ENCODE results near the gene NRIP1. TPM values are rescaled to one million over a fixed set of nuclear protein-coding genes. Genes with fewer than 3 reads are reported as not detected.
"Not testable (repeated sequence)": the region's sequence is repeated elsewhere in the genome, so short reads cannot be mapped to it uniquely, and the experiment has no call there.

NRIP1 gene
- total RNA-seq, 2 experiments from 2014 or later, result 6.1 to 6.5 TPM

DNA sequence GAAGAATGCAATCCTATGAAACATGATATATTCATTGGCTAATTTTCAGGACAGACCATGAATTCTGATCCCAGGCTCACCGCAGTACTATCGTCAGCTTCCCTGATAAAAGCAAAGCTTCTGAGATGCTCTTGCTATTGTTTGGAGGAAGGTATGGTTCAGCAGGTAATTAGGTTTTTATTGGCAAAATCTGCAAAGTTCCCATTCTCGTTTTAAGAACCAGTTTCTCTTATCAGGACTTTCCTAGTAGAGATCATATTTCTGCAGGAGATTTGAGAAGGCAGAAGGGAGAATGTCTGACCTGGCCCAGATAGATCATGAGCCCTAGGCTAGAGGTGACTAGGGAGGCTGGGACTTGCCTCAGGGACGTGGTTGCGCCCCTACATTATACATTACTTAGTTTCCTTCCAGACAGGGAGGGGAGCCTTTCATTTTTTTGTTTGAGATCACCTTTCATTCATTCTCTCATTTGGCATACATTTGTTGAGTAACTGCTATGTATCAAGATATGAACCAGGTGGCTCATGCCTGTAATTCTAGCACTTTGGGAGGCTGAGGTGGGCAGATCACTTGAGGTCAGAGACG lies 108.8 kb downstream of the NRIP1 start:
- H3K36me3 Mint-ChIP-seq (ENCODE audit: low read depth), result no peaks in the 10 kb centered on the region

DNA sequence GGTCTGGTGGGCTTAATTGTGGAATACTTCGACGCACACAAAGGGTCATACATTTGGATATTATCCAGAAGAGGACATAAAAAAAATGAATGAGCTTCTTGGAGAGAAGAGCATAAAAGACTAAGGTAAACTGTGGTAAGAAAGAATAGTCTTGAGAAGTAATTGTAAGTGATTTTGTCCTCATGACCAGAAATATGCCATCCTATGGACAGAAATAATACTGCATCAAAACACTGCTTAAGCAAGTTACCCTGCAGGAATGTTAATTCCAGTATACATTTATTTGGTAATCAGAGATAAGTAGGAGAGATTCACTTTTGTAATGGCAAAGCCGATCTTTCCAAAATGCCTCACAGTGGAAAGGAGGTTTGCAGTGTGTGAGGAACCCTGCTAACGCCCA lies 111.9 kb downstream of the NRIP1 start:
- no peak for DNase-seq
- CTCF ChIA-PET, result interaction anchor here (0.7 kb wide), 1 partner anchor 165 kb away, joined by 3 read pairs; no protein-coding TSS in a partner anchor
- Mint-ChIP-seq H3K27me3 (ENCODE audit: low read depth) (no peaks in the 10 kb centered on the region), H3K36me3 (ENCODE audit: low read depth) (peaks cover 2% of the 10 kb centered on the region), H3K27ac (no peak overlapping the region), H3K4me1 (ENCODE audit: low read depth) (no peaks in the 10 kb centered on the region), H3K9me3 (peaks cover 3% of the 10 kb centered on the region), H3K4me3 (no peak overlapping the region)
- intact Hi-C loops (cut with micrococcal nuclease), result no loop called here

More for the DNA sequence above, 108.8 kb downstream of the NRIP1 start:
- Mint-ChIP-seq H3K27ac (no peak overlapping the region), H3K9me3 (no peaks in the 10 kb centered on the region), H3K27me3 (ENCODE audit: low read depth) (no peaks in the 10 kb centered on the region), H3K4me3 (no peak overlapping the region), H3K4me1 (ENCODE audit: low read depth) (no peaks in the 10 kb centered on the region)
- CTCF ChIA-PET, result no interaction called here
- intact Hi-C loops (cut with micrococcal nuclease), result no loop called here
- no peak for DNase-seq

DNA sequence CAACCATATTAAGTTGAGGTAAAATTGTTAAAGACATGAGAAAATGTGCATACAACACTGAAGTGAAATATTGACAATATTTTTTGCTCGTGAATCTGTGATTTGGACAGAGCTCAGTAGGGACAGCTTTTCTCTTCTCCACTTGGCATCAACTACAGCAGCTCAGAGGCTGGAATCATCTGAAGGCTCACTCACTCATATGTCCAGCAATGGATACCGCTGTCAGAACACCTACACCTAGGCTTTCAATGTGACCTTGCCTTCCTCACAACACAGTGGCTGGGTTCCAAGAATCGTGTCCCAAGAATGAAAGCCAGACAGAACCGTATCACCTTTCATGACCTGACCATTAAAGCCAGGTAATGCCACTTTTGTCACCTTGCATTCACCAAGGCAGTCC lies 115.2 kb downstream of the NRIP1 start:
- intact Hi-C loops (cut with micrococcal nuclease), result no loop called here

DNA sequence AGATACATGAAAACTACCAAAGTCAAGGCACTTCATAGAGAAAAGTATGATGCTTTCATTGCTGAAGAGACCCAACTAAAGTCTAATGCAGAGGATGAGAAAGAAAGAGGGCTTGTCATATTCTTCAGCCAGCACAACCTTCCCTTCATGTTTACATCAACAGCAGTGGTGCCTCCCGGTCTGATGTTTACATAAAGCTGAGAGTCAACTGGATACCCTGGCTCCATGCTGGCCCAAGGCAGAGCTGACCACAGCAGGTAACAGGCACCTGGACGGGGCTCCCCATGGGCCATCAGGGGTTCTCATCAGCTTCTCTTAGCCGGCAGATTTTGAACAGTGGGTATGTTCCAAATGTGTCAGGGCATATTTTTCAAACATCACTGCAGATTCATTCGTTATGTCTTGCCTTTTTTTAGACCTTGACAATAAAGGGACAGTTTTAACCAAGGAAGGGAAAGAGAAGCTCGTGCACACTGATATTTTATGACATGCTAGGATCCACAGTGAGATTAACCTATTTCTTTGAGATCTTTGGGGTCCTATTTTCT lies 117.1 kb downstream of the NRIP1 start:
- intact Hi-C loops (cut with micrococcal nuclease), result no loop called here
- H3K4me3 Mint-ChIP-seq, result no peak overlapping the region
- no peaks in the 10 kb centered on the region for H3K27me3 Mint-ChIP-seq (ENCODE audit: low read depth)
- no peaks in the 10 kb centered on the region for H3K4me1 Mint-ChIP-seq (ENCODE audit: low read depth)
- H3K36me3 Mint-ChIP-seq (ENCODE audit: low read depth), result peaks cover 2% of the 10 kb centered on the region
- DNase-seq, result no peak
- H3K9me3 Mint-ChIP-seq, result peaks cover 3% of the 10 kb centered on the region
- CTCF ChIA-PET, result no interaction called here
- H3K27ac Mint-ChIP-seq, result no peak overlapping the region

More for the DNA sequence above, 115.2 kb downstream of the NRIP1 start:
- H3K36me3 Mint-ChIP-seq (ENCODE audit: low read depth), result peaks cover 2% of the 10 kb centered on the region
- H3K9me3 Mint-ChIP-seq, result peaks cover 3% of the 10 kb centered on the region
- H3K27me3 Mint-ChIP-seq (ENCODE audit: low read depth), result no peaks in the 10 kb centered on the region
- CTCF ChIA-PET, result interaction anchor here (1.2 kb wide), 1 partner anchor 86 kb away, joined by 4 read pairs; no protein-coding TSS in a partner anchor
- H3K27ac Mint-ChIP-seq, result no peak overlapping the region
- H3K4me1 Mint-ChIP-seq (ENCODE audit: low read depth), result no peaks in the 10 kb centered on the region
- H3K4me3 Mint-ChIP-seq, result no peak overlapping the region
- DNase-seq, result no peak

DNA sequence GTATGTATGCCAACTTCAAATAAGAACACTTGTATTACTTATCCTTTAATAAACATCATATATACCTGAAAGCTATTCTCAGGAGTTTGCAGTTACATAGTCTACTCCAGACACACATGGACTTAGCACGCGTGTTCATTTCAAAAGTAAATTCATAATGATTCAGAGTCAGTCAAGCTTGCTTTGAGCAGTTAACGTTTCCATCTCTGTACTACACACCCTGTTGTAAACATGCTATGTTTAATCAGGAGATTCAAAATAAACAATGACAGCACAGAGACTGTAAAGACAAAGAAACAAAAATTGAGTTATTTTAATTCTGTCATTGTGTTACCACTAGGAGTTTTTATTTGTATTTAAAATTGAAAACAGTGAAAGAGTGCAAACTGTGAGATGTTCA lies 119.6 kb downstream of the NRIP1 start:
- H3K36me3 Mint-ChIP-seq (ENCODE audit: low read depth), result peaks cover 2% of the 10 kb centered on the region
- no peak overlapping the region for H3K4me3 Mint-ChIP-seq
- H3K4me1 Mint-ChIP-seq (ENCODE audit: low read depth), result no peaks in the 10 kb centered on the region
- no peaks in the 10 kb centered on the region for H3K27me3 Mint-ChIP-seq (ENCODE audit: low read depth)
- intact Hi-C loops (cut with micrococcal nuclease), result no loop called here
- H3K27ac Mint-ChIP-seq, result no peak overlapping the region
- CTCF ChIA-PET, result no interaction called here
- DNase-seq, result no peak
- peaks cover 3% of the 10 kb centered on the region for H3K9me3 Mint-ChIP-seq

DNA sequence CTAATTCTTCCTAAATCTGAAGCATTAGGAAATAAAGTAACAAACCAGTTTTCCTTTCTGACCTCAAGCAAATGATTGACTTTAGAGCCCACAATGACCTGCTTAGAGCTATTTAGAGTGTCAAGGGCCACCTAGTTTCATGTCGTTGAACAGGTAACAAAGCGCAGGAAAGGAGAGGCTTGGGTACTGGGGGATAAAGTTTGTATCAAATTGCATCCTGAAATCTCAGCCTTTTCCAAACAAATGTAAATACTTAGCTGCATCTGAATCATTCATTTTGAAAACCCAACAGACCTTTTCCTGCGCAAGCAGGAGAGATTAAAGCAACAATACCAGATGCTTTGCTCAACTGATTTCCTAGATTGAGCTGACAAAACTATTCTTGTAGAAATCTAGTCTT lies 121.2 kb downstream of the NRIP1 start:
- Mint-ChIP-seq H3K4me3 (no peak overlapping the region), H3K27ac (no peak overlapping the region), H3K9me3 (peaks cover under 1% of the 10 kb centered on the region), H3K27me3 (ENCODE audit: low read depth) (no peaks in the 10 kb centered on the region), H3K36me3 (ENCODE audit: low read depth) (no peaks in the 10 kb centered on the region), H3K4me1 (ENCODE audit: low read depth) (no peaks in the 10 kb centered on the region)
- DNase-seq, result no peak
- intact Hi-C loops (cut with micrococcal nuclease), result no loop called here
- CTCF ChIA-PET, result interaction anchor here (1.1 to 1.7 kb wide), 2 partner anchors 17 to 80 kb away, joined by 4 to 5 read pairs; no protein-coding TSS in a partner anchor

DNA sequence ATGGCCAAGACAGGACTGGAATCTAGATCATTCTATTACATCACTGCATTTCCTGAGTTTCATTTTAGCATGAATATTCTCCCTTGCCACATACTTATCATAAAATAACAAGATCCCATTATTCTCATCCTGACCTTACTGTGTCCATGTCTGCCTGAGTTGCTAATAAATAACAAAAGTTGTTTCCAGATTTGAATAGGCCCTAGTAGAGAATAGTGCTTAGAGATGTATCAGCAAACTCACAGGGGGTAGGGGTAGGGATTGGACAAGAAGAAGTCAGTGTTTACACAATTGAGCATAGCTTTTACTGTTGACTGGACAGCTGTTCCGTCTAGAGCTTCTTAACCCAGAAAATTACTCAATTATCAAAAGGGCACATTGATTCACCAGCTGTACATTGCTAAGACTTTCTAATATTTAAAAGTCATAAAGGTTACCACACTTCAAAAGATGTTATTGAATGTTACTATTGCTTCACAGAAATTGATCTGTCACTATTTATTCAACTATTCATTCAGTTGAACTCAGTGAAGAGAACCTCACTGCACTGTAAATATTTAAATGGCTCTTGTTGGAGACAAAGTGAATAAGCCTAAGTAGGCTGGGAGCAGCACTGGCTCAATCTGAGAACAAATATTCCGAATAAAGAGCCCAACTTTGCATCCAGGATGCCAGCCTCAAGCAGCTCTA lies 121.9 kb downstream of the NRIP1 start:
- H3K27me3 Mint-ChIP-seq (ENCODE audit: low read depth), result no peaks in the 10 kb centered on the region
- H3K4me1 Mint-ChIP-seq (ENCODE audit: low read depth), result no peaks in the 10 kb centered on the region
- H3K27ac Mint-ChIP-seq, result no peak overlapping the region
- no peaks in the 10 kb centered on the region for H3K36me3 Mint-ChIP-seq (ENCODE audit: low read depth)
- intact Hi-C loops (cut with micrococcal nuclease), result no loop called here
- no peak for DNase-seq
- peaks cover 2% of the 10 kb centered on the region for H3K9me3 Mint-ChIP-seq
- H3K4me3 Mint-ChIP-seq, result no peak overlapping the region
- CTCF ChIA-PET, result interaction anchor here (1.1 to 1.7 kb wide), 2 partner anchors 16 to 79 kb away, joined by 4 to 5 read pairs; no protein-coding TSS in a partner anchor

DNA sequence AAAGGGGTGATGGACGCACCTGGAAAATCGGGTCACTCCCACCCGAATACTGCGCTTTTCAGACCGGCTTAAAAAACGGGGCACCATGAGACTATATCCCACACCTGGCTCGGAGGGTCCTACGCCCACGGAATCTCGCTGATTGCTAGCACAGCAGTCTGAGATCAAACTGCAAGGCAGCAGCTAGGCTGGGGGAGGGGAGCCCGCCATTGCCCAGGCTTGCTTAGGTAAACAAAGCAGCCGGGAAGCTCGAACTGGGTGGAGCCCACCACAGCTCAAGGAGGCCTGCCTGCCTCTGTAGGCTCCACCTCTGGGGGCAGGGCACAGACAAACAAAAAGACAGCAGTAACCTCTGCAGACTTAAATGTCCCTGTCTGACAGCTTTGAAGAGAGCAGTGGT lies 137.5 kb downstream of the NRIP1 start:
- H3K36me3 Mint-ChIP-seq (ENCODE audit: low read depth); H3K4me1 Mint-ChIP-seq (ENCODE audit: low read depth); H3K27me3 Mint-ChIP-seq (ENCODE audit: low read depth); H3K27ac Mint-ChIP-seq; DNase-seq; H3K4me3 Mint-ChIP-seq; intact Hi-C loops (cut with micrococcal nuclease); H3K9me3 Mint-ChIP-seq: not testable (repeated sequence)
- CTCF ChIA-PET, result interaction anchor here (0.6 kb wide), 1 partner anchor 437 kb away, joined by 3 read pairs; no protein-coding TSS in a partner anchor

DNA sequence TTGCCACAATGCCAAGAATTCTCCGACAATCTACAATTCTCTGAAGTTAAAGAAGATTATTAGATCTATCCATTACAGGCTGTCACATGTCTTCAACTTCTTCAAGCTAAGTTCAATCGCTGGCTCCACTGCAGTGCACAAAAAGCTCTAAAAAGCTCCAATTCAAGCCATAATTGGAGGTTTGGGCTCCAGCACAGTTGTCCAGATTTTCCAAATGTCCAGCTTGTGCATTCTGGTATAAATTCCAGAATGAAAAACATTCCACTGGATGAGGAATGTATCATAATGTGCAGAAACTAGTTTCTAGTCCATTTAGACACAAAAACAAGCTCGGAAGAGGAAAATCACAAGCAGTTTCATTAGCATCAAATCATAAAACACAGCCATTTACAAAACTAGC lies 138.6 kb downstream of the NRIP1 start:
- no peaks in the 10 kb centered on the region for H3K9me3 Mint-ChIP-seq
- no peaks in the 10 kb centered on the region for H3K4me1 Mint-ChIP-seq (ENCODE audit: low read depth)
- CTCF ChIA-PET, result interaction anchor here (1.0 to 1.3 kb wide), 2 partner anchors 8 to 17 kb away, joined by 5 read pairs; no protein-coding TSS in a partner anchor
- no peak overlapping the region for H3K27ac Mint-ChIP-seq
- intact Hi-C loops (cut with micrococcal nuclease), result no loop called here
- no peaks in the 10 kb centered on the region for H3K27me3 Mint-ChIP-seq (ENCODE audit: low read depth)
- no peaks in the 10 kb centered on the region for H3K36me3 Mint-ChIP-seq (ENCODE audit: low read depth)
- H3K4me3 Mint-ChIP-seq, result no peak overlapping the region
- no peak for DNase-seq

DNA sequence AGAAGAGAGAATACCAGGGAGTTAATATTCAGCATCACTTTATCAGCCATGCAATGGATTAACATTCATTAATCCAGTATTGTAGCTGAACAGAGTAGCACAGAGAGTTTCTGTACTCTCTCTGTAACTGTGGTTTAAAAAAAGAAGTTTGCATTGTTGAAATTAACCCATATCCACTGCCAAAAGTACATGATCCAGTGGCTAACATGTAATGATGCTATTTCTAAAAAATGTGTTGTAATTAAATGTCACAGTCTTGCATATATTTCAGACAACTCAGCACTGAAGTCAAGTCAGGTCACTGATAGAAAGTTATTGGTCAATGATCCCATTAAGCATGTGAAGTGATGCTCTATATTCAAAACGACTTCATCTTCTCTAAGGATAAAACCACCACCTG lies 141.3 kb downstream of the NRIP1 start:
- Mint-ChIP-seq H3K4me1 (ENCODE audit: low read depth) (no peaks in the 10 kb centered on the region), H3K27me3 (ENCODE audit: low read depth) (no peaks in the 10 kb centered on the region), H3K4me3 (no peak overlapping the region), H3K36me3 (ENCODE audit: low read depth) (no peaks in the 10 kb centered on the region), H3K9me3 (no peaks in the 10 kb centered on the region), H3K27ac (no peak overlapping the region)
- DNase-seq, result no peak
- intact Hi-C loops (cut with micrococcal nuclease), result no loop called here
- CTCF ChIA-PET, result no interaction called here

DNA sequence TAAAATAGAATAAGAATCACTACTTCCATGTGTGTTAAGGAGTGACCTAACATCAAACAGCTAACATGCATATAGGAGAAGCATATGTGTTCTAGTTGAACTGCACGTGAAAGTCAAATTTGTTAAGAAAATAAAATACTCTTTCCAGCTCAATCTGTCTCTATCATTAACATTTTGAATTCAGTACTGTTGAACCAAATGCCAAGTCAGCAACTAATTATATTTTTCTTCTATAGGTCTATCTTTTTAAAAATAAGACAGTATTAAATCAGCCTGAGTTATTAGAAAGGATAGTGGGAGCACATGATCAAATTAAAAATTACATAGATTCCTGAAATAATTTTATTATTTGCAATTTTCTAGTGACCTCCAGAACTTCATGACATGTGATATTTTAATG lies 141.8 kb downstream of the NRIP1 start:
- intact Hi-C loops (cut with micrococcal nuclease), result no loop called here

DNA sequence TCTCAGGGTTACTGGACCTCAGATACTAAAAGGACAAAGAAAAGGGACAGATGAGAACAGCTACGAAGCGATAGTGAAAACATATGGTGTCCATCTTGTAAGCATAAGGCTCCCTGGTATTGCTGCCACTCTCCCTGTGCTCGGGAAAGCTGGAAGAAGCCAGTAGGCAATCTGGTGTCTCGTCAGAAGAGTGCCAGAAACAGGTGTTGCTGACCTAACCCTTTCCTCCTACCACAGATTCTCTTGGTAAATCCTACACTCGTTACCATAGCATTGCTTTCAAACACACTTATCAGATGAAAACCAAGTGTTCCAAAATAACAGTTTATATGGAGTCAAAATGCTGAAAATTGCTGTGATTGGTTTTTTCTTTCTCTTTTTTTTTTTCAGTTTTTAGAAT lies 146.3 kb downstream of the NRIP1 start:
- intact Hi-C loops (cut with micrococcal nuclease), result no loop called here
- Mint-ChIP-seq H3K36me3 (ENCODE audit: low read depth) (no peaks in the 10 kb centered on the region), H3K27me3 (ENCODE audit: low read depth) (no peaks in the 10 kb centered on the region), H3K4me1 (ENCODE audit: low read depth) (no peaks in the 10 kb centered on the region), H3K9me3 (no peaks in the 10 kb centered on the region), H3K27ac (no peak overlapping the region), H3K4me3 (no peak overlapping the region)
- DNase-seq, result no peak
- CTCF ChIA-PET, result interaction anchor here (0.7 to 1.3 kb wide), 3 partner anchors 8 to 598 kb away, joined by 3 to 5 read pairs (median 4); no protein-coding TSS in a partner anchor

More for the DNA sequence above, 141.8 kb downstream of the NRIP1 start:
- Mint-ChIP-seq H3K36me3 (ENCODE audit: low read depth) (no peaks in the 10 kb centered on the region), H3K27me3 (ENCODE audit: low read depth) (no peaks in the 10 kb centered on the region), H3K4me3 (no peak overlapping the region), H3K4me1 (ENCODE audit: low read depth) (no peaks in the 10 kb centered on the region), H3K9me3 (no peaks in the 10 kb centered on the region), H3K27ac (no peak overlapping the region)
- DNase-seq, result no peak
- CTCF ChIA-PET, result no interaction called here

All from activated naive CD4-positive, alpha-beta T cell treated with anti-CD3 and anti-CD28 coated beads for 36 hours (primary cell).